ENCODE results near the gene IPO4. TPM values are rescaled to one million over a fixed set of nuclear protein-coding genes. Genes with fewer than 3 reads are reported as not detected.

IPO4 gene
- total and polyA plus RNA-seq, 2 of the 13 experiments (the other 11 are each of a cell fraction or from before 2014, with no cell fraction given), result 39.0 to 179 TPM

- TF ChIP-seq POGK (CRISPR knock-in tag; conservative IDR thresholded peaks at IDR 0.05) (no peak; the same call in 1 of the 2 replicates), NONO (IDR thresholded peaks at IDR 0.05) (no peak), NONO (CRISPR knock-in tag; conservative IDR thresholded peaks at IDR 0.05) (no peak; the same call in 1 of the 2 replicates), CENPX (CRISPR knock-in tag; IDR thresholded peaks at IDR 0.05) (no peak), MZF1 (CRISPR knock-in tag; IDR thresholded peaks at IDR 0.05; ENCODE audit: borderline replicate concordance) (no peak; the same call in 1 of the 2 replicates), CEBPG (CRISPR knock-in tag; IDR thresholded peaks at IDR 0.05) (peak; percentile 2; the same call in 1 of the 2 replicates), ZNF780A (CRISPR knock-in tag; IDR thresholded peaks at IDR 0.05) (no peak), ZFAT (CRISPR knock-in tag; conservative IDR thresholded peaks at IDR 0.05) (no peak), CCAR2 (optimal IDR thresholded peaks at IDR 0.05; ENCODE audit: low read depth, low read length) (no peak), CREBL2 (CRISPR knock-in tag; IDR thresholded peaks at IDR 0.05; ENCODE audit: borderline replicate concordance) (peak; percentile 94; the same call in 1 of the 2 replicates), RFXAP (CRISPR knock-in tag; IDR thresholded peaks at IDR 0.05; ENCODE audit: borderline replicate concordance) (no peak), ZNF792 (CRISPR knock-in tag; IDR thresholded peaks at IDR 0.05) (peak; percentile 73), NFE2 (CRISPR knock-in tag; IDR thresholded peaks at IDR 0.05) (no peak), IKZF5 (CRISPR knock-in tag; IDR thresholded peaks at IDR 0.05) (peak; percentile 48), ZNF432 (CRISPR knock-in tag; IDR thresholded peaks at IDR 0.05; ENCODE audit: borderline replicate concordance) (0 out of 2 replicates have a peak, but pooled peaks have one; percentile 24), SOX13 (IDR thresholded peaks at IDR 0.05) (0 out of 2 replicates have a peak, but pooled peaks have one; percentile 51), SOX13 (CRISPR knock-in tag; conservative IDR thresholded peaks at IDR 0.05 in 1 of 2, IDR thresholded peaks at IDR 0.05 in 1 of 2) (0 out of 4 replicates have a peak, but pooled peaks of 1 of the 2 experiments have one; percentile 9), PLSCR1 (CRISPR knock-in tag; IDR thresholded peaks at IDR 0.05; ENCODE audit: borderline replicate concordance) (no peak; the same call in 1 of the 2 replicates), HBP1 (CRISPR knock-in tag; IDR thresholded peaks at IDR 0.05; ENCODE audit: low read depth) (no peak), JUND (CRISPR knock-in tag; IDR thresholded peaks at IDR 0.05) (peak; percentile 25; the same call in 1 of the 2 replicates), EZH2 (conservative IDR thresholded peaks at IDR 0.05; ENCODE audit: low read depth, low read length) (no peak), YEATS2 (CRISPR knock-in tag; IDR thresholded peaks at IDR 0.05; ENCODE audit: borderline replicate concordance) (peak; percentile 78; the same call in 1 of the 2 replicates), HMGXB4 (CRISPR knock-in tag; IDR thresholded peaks at IDR 0.05; ENCODE audit: borderline replicate concordance in 1 of 2, low read depth in 1 of 2) (peak; percentile 31 to 67; a peak in 2 of 4 replicates)
These were observed 43.6 kb upstream of the IPO4 start, which contains the start of gene NEDD8 (continued) for GRCh38 chr14:24232121-24232644.

All from HepG2 (cell line).